Mononuclear cell (primary cell): ENCODE results near the gene MAB21L2. TPM values are rescaled to one million over a fixed set of nuclear protein-coding genes. Genes with fewer than 3 reads are reported as not detected.

Experiments used
- H3K27me3 ChIP-seq: 2 replicates; pipeline ENCODE4 v1.6.0; 2011; ENCODE audit warnings: low read length, control low read depth; ENCODE audit not compliant: insufficient read depth
- H3K4me1 ChIP-seq: 2 replicates; pipeline ENCODE4 v1.5.1; 2011; ENCODE audit warnings: mild to moderate bottlenecking, low read length, control low read depth; ENCODE audit not compliant: insufficient read depth
- H3K4me3 ChIP-seq: 2 replicates; pipeline ENCODE4 v1.5.1; 2011; ENCODE audit warnings: mild to moderate bottlenecking, low read length, moderate library complexity
- H3K9me3 ChIP-seq: 2 replicates; pipeline ENCODE4 v1.5.1; 2011; ENCODE audit warnings: low read depth, mild to moderate bottlenecking, control low read depth, low read length
- total RNA-seq: library from RNA; depleted of rRNA; stranded (reverse); fragments of >200 nt; gene quantifications from one replicate; pipeline ENCODE4 v1.2.3, GENCODE V29; 2012

MAB21L2 gene
- total RNA-seq, 1 donor = not detected

GRCh38 chr4:150569384-150569987 is 12.5 kb upstream of the MAB21L2 start:
- no peaks in the 10 kb centered on the region for H3K27me3 ChIP-seq
- no peaks in the 10 kb centered on the region for H3K4me1 ChIP-seq
- H3K4me3 ChIP-seq = no peak overlapping the region
- no peaks in the 10 kb centered on the region for H3K9me3 ChIP-seq

- no peaks in the 10 kb centered on the region for H3K4me1 ChIP-seq
- no peaks in the 10 kb centered on the region for H3K27me3 ChIP-seq
- H3K9me3 ChIP-seq = no peaks in the 10 kb centered on the region
- H3K4me3 ChIP-seq = no peak overlapping the region
These were observed 11.9 kb upstream of the MAB21L2 start for GRCh38 chr4:150569998-150570535.

- Histone ChIP-seq H3K27me3 (no peaks in the 10 kb centered on the region), H3K9me3 (no peaks in the 10 kb centered on the region), H3K4me3 (no peak overlapping the region), H3K4me1 (no peaks in the 10 kb centered on the region)
These were observed 11.1 kb upstream of the MAB21L2 start for GRCh38 chr4:150570862-150571261.

GRCh38 chr4:150572704-150573504 is 9.0 kb upstream of the MAB21L2 start:
- H3K9me3 ChIP-seq = no peaks in the 10 kb centered on the region
- H3K4me3 ChIP-seq = no peak overlapping the region
- H3K4me1 ChIP-seq = no peaks in the 10 kb centered on the region
- no peaks in the 10 kb centered on the region for H3K27me3 ChIP-seq

GRCh38 chr4:150573534-150573933 is 8.4 kb upstream of the MAB21L2 start:
- no peaks in the 10 kb centered on the region for H3K9me3 ChIP-seq
- H3K27me3 ChIP-seq = no peaks in the 10 kb centered on the region
- no peak overlapping the region for H3K4me3 ChIP-seq
- no peaks in the 10 kb centered on the region for H3K4me1 ChIP-seq

- Histone ChIP-seq H3K27me3 (no peaks in the 10 kb centered on the region), H3K4me1 (no peaks in the 10 kb centered on the region), H3K9me3 (no peaks in the 10 kb centered on the region), H3K4me3 (no peak overlapping the region)
These were observed 7.3 kb upstream of the MAB21L2 start for GRCh38 chr4:150574678-150575077.

GRCh38 chr4:150577796-150578195 is 4.2 kb upstream of the MAB21L2 start:
- H3K4me3 ChIP-seq = no peak overlapping the region
- H3K4me1 ChIP-seq = no peaks in the 10 kb centered on the region
- no peaks in the 10 kb centered on the region for H3K27me3 ChIP-seq
- H3K9me3 ChIP-seq = no peaks in the 10 kb centered on the region

- Histone ChIP-seq H3K9me3 (no peaks in the 10 kb centered on the region), H3K27me3 (no peaks in the 10 kb centered on the region), H3K4me1 (no peaks in the 10 kb centered on the region), H3K4me3 (no peak overlapping the region)
These were observed 3.0 kb upstream of the MAB21L2 start for GRCh38 chr4:150578745-150579501.

GRCh38 chr4:150579551-150580234 is 2.3 kb upstream of the MAB21L2 start:
- Histone ChIP-seq H3K27me3 (no peaks in the 10 kb centered on the region), H3K4me3 (no peak overlapping the region), H3K4me1 (no peaks in the 10 kb centered on the region), H3K9me3 (no peaks in the 10 kb centered on the region)

GRCh38 chr4:150580306-150580705 is 1.6 kb upstream of the MAB21L2 start:
- H3K4me1 ChIP-seq = no peaks in the 10 kb centered on the region
- no peak overlapping the region for H3K4me3 ChIP-seq
- no peaks in the 10 kb centered on the region for H3K9me3 ChIP-seq
- H3K27me3 ChIP-seq = no peaks in the 10 kb centered on the region

- H3K4me1 ChIP-seq = no peaks in the 10 kb centered on the region
- no peaks in the 10 kb centered on the region for H3K27me3 ChIP-seq
- H3K4me3 ChIP-seq = no peak overlapping the region
- no peaks in the 10 kb centered on the region for H3K9me3 ChIP-seq
These were observed 820 bp upstream of the MAB21L2 start for GRCh38 chr4:150581056-150581605.

- Histone ChIP-seq H3K4me3 (no peak overlapping the region), H3K4me1 (no peaks in the 10 kb centered on the region), H3K9me3 (no peaks in the 10 kb centered on the region), H3K27me3 (no peaks in the 10 kb centered on the region)
These were observed 305 bp upstream of the MAB21L2 start for GRCh38 chr4:150581641-150582051.

- Histone ChIP-seq H3K4me3 (no peak overlapping the region), H3K27me3 (no peaks in the 10 kb centered on the region), H3K9me3 (no peaks in the 10 kb centered on the region), H3K4me1 (no peaks in the 10 kb centered on the region)
These were observed 929 bp downstream of the MAB21L2 start for GRCh38 chr4:150582873-150583286.

- H3K4me3 ChIP-seq = no peak overlapping the region
- no peaks in the 10 kb centered on the region for H3K4me1 ChIP-seq
- no peaks in the 10 kb centered on the region for H3K27me3 ChIP-seq
- no peaks in the 10 kb centered on the region for H3K9me3 ChIP-seq
These were observed 1.5 kb downstream of the MAB21L2 start for GRCh38 chr4:150583287-150584110.
